T-helper 2 cell treated with Interferon-gamma antibody and Interleukin-4, amounts not matched to agents 100 ng/mL and 5 ng/mL, for 36 hours (primary cell): ENCODE results near the gene ZNFX1. TPM values are rescaled to one million over a fixed set of nuclear protein-coding genes. Genes with fewer than 3 reads are reported as not detected.

Experiments
- intact Hi-C: fragments of 100-400 bp; cut with micrococcal nuclease; formaldehyde crosslinking; loops from one replicate; pipeline ENCODE4 v1.15.1; 2023
- total RNA-seq: library from RNA; stranded (reverse); gene quantifications from 2 replicates; pipeline ENCODE4 v1.2.3, GENCODE V29; 2022

ZNFX1 gene
- total RNA-seq, 1 donor from 2014 or later = 63.4 TPM

DNA sequence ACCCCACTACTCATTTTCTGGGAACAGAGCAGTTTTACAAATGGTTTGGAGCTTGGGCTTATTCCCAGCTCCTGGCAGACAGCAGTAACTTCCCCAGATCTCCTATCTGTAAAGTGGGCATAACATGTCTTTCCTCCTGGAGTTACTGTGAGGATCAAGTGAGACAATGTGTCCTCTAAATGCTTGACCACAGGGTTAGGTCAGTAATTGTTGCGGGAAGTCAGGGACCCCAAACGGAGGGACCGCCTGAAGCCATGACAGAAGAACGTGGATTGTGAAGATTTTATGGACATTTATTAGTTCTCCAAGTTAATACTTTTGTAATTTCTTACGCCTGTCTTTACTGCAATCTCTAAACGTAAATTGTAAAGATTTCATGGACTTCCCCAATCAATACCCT lies 15.3 kb upstream of the ZNFX1 start:
- intact Hi-C loops = no loop called here

DNA sequence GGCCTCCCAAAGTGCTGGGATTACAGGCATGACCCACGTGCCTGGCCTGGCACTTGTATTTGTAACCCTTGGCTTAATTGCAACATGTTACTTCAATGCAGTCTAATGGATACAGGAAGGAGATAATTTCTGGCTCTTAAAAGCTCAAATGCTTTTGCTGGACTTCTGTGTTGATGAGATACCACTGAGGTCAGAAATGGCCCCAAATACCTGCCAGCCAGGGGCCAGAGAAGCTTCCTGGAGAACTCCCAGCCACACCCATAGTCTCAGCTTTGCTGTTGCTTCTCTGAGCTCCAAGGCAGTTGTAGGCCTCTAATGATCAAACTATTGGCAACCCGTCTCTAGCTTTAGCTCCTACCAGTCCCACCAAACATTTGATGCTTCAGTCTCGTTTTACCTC lies 14.2 kb upstream of the ZNFX1 start:
- intact Hi-C loops = no loop called here

DNA sequence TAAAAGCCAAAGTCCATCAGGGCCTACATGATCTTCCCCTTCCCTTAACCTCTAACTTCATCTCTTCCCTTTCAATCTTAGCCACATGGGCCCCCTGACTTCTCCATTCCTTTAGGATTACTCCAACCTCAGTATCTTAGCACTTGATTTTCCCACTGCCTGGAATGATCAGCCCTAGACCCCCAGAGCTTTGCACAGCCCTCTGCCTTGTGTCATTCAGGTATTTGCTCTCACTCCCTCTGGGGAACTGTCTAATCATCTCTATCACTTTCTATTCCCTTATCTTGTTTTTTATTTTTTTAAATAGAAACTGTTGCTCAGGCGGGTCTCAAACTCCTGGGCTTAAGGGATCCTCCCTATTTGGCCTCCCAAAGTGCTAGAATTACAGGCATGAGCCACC lies 13.3 kb upstream of the ZNFX1 start:
- intact Hi-C loops = no loop called here

DNA sequence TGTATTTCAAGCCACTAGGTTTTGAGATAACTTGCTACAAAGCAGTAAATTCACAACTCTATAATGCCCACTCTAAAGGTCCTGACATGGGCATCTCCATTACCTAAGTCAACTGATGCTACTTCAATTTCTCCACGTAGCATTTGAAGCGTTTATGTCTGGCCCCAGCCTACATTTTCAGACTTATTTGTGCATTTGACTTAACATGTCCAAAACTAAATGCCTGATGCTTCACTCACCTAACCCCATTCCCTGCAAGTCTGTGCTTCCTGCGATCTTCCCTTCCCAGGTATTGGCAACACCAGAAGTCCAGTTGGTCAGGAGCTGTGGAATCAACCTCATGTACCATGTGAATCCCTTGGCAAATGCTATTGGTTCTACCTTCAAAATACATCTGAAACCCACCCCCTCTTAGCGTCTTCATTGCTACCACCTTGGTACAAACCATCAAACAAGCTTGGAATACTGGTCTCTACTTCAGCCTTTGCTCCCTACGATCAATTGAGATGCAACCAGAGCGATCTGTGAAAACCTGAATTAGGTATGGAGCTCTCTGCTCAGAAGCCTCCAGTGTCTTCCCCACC lies 12.8 kb upstream of the ZNFX1 start:
- intact Hi-C loops = no loop called here

DNA sequence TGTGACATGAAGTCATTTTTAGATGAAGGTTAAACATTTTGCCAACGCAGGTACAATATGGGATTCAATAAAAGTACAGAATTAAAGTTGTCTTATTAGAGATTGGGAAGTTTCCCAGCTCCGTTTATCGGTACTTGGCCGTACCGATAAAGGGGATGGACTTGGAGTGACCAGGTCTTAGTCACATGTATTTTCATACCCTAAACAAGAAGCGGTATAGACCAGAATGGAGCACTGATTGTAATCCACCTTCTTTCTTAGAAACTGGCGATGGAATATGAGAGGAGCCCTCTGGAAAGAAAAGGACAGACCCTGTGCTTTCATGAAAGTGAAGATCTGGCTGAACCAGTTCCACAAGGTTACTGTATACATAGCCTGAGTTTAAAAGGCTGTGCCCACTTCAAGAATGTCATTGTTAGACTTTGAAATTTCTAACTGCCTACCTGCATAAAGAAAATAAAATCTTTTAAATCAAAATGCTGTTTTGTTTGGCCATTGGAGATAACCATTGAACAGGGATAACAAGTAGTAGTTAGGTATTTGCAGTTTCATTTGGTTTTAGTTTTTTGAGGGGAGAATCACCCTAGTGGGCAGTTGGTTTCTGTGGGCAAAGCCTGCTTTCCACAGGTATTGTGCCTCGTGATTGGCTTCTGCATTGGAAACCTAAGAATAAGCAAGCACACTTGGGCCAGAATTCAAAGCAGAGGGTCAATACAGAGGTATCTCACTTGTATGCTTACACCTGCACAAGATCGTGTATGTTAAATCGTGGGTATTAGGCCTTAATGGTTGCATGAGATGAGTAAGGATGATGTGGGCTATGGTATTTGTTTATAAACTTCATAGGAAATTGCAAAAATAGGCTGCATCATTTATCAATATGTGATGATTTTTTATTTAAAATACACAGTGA lies 11.2 kb upstream of the ZNFX1 start:
- intact Hi-C loops = no loop called here

DNA sequence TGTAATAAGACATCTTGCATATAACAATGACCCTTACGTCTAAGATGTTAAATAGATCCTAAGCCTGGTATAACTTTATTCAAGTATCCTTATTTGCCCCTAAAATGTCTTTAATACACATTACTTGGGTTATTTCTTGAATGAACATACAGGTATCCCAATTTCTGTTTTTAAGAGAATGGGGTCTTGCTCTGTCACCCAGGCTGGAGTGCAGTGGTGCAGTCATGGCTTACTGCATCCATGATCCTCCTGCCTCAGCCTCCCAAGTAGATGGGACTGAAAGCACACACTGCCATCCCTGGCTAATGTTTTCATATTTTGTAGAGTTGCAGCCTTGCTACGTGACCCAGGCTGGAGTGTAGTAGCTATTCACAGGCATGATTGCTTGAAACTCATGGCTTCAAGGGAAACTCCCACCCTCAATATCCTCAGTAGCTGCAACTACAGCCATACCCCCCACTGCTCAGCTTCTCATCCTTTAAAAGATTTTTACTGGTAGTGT lies 10.4 kb upstream of the ZNFX1 start:
- intact Hi-C loops = no loop called here

DNA sequence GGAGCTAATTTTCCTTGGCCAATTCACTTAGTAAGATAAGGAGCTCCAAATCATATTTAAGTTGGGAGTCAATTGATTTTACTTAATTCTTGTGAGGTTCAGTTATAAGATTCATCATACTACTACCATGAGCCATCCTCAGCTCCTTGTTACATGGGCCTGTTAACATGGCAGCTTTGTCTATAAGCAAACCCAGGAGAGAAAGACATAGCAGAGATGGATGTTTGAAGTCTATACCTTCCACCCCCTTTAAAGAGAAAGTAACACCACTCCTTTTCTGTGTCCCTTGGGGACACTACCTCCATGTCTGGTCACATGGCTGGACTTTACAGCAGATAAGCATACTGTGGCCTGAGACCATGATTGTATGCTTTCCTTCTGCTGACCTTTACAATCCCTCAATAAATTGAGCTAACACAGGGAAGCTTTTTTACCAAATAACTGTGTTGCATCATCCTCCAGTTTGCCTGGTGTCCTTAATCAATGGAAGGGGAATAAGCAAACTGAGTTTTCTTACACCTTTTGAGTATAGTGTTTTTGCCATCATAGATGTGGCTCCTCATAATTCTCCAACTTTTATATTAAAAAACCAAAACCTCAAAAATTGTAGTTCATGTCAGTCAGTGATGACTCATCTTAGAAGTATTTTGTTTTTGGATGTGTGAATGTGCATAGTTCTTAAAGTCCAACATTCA lies 9.8 kb upstream of the ZNFX1 start:
- intact Hi-C loops = no loop called here

DNA sequence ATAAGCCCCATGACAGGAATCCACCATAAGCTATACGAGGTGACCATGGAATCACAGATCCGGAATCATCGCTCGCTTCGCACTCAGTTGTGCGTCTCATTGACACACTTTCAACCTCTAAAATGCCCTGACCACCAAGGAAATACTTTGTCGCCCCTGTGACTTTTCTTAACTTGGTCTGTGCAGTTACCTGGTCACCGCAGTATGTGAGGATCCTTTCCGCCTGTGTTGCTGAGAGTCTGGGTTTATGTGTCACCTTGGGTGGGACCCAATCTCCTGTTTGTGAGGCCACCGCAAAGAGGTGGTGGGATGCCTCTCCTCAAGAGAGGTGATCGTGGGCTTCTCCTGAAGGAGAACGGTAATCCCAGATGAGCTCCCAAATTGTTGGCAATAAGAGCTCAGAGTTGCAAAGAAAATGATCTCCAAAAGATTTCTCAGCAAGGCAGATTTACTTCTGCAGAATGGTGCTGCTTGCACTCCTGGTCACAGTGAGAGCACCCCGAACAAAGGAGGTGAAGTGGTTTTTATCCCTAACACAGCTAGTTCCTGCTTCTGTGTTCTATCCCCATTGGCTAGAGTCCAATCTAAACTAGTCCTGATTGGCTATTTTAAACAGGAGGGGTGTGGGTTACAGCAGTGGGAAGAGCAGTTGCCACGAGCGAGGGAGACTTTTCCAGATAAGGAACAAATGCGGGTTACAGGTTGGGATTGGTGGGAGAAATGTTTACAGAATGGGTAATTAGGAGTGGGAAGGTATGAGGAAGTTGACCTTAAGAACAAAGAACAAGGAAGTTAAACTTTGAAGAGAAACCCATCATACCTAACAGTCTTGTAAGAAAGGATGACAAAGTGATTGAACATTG lies 9.1 kb upstream of the ZNFX1 start:
- intact Hi-C loops = no loop called here

DNA sequence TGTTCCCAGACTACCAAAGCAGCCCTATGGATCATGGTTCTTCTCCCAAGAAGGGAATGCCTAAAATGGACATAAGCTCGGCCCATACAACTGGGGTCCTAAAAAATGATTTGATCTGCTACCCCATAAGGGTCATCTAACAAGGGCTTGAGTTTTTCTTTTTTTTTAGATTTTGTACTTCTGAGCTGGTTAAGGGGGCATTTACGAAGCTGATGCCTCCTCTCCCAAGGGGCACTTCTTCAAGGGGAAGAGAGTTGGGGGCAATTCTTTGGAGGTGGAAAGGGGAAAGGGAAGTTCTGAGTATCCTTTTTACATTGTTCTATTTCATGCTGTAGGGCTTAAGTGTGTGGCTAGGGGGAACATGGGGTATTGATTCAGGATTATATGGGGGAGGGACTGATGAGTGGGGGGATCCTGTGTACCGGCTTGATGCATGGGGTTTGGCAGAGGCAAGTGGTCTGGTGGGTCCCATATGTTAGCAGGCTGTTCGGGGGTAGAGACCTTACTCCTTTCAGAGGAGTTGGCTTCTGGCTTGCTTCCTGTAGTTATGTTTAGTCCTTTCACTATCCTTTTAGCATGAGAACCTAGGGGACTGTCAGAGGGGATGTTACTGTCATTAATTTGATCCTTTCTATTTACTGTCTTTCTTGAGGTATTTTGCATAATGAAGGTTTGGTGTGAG lies 8.1 kb upstream of the ZNFX1 start:
- intact Hi-C loops = no loop called here

DNA sequence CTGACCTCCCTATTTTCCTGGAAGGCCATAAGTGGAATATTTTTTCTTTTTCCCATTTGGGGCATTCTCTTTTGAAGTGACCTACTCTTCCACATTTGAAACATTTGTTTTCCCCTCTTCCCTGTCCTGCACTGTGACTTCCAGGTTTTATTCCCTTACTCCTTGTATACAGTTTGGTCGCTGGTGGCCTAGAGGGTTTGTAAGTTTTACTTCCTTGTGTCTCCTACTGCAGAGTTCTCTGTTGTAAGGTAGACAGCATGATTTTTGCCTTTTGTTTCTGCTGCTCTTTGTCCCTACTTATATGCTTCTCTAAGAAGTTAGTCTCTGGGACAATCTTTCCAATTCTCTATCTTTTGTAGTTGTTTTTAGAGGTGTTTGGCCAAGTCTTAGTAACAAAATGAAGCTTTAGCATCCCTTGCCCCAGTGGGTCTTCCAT lies 7.4 kb upstream of the ZNFX1 start:
- intact Hi-C loops = no loop called here

DNA sequence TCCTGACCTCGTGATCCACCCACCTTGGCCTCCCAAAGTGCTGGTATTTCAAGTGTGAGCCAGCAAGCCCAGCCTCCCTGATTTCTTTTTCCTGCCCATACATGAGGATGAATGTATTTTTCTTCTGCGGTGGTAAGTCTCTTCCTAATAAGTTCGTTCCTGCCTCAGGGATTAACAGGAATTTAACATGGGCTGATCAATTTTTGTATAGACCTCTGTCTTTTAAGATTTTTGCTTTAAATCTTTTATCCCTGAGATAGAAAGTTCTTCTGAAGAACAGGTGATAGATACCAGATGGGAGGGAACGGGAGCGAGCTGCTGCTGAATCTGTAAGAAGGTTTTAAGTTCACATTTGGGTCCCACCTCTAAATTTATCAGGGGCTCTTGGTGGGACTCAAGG lies 7.0 kb upstream of the ZNFX1 start:
- intact Hi-C loops = no loop called here

DNA sequence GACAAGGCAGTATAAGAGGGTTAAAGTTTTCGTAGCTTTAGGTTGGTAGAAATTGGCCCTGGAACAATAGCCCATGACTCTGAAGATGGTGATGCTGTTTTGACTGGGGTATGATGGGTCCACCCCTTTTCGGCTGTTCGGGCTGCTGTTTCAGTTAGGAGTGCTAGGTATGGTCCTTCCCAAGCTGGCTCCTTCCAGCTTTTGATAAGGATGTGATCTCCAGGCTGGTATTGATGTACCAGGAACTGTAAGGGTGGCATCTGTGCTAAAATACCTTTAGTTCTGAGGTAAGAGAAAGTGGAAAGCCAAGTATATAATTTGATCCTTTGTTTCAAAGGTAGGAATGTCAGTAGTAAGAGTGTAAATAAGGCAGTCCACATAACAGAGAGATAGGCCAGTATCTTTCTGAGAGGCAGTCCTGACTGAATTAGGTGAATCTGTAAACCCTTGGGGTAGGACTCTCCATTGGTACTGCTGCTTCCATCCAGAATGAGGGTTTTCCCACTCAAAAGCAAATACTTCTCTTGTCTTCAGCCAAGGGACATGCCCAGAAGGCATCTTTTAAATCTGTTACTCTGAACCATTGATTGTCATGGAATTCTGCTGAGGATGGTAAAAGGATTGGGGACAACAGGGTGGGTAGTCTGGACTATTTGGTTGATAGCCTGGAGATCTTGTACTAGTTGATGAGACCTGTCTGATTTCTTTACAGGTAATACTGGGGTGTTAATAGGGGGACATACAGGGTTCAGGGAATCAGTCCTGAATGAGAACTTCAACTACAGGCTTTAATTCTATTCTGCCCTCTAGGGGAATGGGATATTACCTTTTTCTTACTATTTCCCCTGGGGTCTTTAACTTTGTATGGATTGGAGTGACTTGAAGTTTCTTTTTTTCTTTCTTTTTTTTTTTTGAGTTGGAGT lies 6.1 kb upstream of the ZNFX1 start:
- intact Hi-C loops = no loop called here

DNA sequence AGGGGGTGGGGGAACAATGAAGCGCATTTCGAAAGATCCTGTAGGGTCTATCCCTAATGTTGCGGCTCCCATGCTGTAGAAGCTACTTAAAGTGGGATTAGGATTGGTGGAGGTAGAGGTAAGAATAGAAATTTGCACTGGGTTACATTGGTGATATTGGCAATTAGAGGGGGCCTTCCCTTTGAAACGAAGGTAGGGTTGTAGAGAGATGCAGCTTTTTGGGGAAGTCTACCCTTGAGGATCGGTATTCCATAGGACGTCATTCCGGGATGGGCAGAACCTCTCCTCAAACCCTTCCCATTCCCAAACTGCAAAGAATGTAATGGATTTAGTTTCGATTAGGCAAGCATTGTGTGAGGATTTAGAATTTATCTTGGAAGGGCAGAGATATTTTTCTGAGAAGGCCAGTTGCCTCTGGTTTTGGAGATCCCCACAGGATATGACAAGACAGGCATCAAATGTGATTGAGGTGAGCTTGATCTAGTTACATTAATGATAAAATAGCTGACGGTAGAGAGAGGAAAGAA lies 5.4 kb upstream of the ZNFX1 start:
- intact Hi-C loops = no loop called here

DNA sequence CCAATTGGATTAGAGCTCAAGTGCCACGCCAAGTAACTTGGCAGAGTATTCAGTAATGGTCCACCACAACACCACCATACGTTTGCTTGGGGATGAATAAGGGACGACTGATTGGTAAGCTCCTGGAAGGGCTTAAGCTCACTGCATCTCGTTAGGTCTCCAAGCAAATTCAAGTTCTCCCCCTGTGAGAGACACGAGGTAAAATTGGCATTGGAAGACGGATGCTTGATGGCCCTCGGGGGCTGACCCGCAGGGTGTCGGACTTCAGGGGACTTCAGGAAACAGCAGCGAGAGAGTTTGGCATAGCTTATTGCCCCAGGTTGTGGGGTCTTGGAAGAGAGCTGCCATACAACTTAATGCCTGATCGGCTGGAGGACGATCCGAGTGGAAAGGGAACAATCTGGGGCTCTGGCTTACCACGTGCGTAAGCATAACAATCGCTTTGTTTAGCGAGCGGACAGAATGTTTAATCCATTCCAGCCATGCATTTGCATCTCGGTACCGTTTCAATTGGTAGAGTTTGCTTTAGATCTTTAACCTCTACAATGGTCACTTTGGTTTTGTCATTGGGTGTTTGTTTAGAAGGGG lies 4.8 kb upstream of the ZNFX1 start:
- intact Hi-C loops = no loop called here

DNA sequence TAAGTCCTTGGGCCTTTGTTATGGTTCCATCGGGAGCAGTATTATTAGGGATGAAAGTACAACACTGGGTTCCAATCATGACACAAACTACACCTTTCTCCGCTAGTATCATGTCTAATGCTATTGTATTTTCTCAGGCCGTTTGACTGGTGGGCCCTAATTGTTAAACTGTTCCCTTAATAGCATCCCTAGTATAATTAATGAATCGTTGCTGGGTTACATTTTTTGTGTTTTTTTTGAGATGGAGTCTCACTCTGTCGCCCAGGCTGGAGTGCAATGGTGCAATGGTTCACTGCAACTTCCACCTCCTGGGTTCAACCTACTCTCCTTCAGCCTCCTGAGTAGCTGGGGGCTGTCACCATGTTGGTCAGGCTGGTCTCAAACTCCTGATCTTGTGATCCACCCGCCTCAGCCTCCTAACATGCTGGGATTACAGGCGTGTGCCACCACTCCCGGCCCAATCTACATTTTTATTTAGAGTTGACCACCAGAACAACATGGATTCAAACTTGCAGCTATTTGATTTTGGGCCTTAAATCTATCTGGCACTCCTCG lies 4.1 kb upstream of the ZNFX1 start:
- intact Hi-C loops = no loop called here

DNA sequence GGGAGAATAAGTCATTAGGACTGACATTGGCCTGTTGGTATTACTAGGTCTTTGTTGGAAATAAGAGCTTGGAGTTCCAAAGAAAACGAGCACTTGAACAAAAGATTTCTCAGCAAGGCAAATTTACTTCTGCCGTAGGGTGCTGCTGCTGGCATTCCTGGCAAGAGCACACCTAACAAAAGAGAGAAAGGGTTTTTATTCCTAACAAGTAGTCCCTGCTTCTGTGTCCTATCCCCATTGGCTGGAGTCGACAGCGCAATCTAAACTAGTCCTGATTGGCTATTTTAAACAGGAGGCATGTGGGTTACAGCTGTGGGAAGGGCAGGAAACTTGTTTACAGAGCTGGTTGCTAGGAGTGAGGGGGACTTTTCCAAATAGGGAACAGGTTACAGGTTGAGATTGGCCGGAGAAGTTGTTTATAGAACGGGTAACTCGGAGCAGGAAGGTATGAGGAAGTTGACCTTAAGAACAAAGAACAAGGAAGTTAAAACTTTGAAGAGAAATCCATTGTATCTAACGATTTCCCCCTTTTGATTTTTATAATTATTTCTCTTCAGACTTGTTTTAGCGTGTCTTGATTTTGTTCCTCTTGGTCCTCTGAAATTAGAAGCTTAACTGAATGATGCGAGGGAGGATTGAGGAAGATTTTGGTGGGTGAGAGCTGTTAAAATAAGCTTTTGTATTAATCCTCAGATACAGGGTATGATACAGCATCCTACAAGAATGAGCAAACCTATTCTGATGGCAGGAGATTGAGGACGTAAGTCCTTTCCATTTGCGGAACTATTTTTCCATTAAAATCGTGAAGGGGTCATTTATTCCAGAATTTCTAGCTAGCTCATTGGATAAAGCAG lies 3.4 kb upstream of the ZNFX1 start:
- intact Hi-C loops = no loop called here

DNA sequence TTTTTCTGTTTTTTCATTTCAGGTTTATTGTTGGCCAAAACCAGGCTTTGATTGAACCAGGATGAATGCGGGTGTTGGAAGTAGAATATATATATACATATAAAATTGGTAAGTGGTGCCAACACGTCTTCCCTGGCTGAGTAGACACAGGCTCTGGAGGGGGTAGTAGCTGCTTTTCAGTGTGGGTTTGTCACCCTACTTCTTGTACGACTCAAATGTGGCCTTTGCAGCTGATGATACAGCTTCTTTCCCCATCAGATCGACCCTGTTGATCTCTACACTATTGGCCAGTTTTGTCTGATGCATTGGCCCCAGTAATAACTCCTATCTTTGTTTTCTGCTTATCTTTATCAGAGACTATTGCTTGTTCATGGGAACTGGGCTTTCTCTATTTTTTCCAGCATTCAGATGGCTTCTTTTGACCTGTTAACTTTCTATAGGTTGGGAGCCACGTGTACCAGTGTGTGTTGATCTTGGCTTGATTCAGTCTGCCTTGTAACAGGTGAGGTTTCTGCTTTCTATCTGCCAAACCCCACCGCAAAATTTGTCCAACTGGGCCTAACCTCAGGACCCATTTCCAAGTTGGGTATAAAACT lies 2.7 kb upstream of the ZNFX1 start:
- intact Hi-C loops = no loop called here
